HCT116 (cell line): ENCODE data around the gene GALNT2. TPM values are rescaled to one million over a fixed set of nuclear protein-coding genes. Genes with fewer than 3 reads are reported as not detected.

Source experiments
- ATAC-seq: fragments of 200-7000 bp; cut with Tn5 transposase; 2 replicates; pipeline ENCODE4 v1.9.1; 2020; ENCODE audit warnings: mild to moderate bottlenecking, moderate library complexity
- BruUV-seq: library from RNA; stranded (reverse); fragments of 400-500 nt; replicated peaks from 2 replicates; lab custom pipeline; 2021; lab: Mats Ljungman, UMichigan
- CTCF ChIA-PET: fragments of 300-600 bp; sonication (Branson Sonifier 250); formaldehyde crosslinking; loops from one replicate; lab custom pipeline; 2021; ENCODE audit warnings: antibody characterized with exemption; lab: Charles Lee
- POLR2A ChIA-PET: fragments of 300-600, 350-600 bp; sonication (Branson Sonifier 250); formaldehyde crosslinking; loops from one replicate; lab custom pipeline; 2021; ENCODE audit warnings: antibody characterized with exemption; lab: Charles Lee
- RAD21 ChIA-PET, 2 experiments: fragments of 300-600 bp; sonication (Branson Sonifier 250); formaldehyde crosslinking; loops; one replicate each; lab custom pipeline; 2023; ENCODE audit warnings: low total read pairs in 2 of 2; ENCODE audit not compliant: uncharacterized antibody in 2 of 2, unreplicated experiment in 2 of 2, low non-redundant PET in 1 of 2; lab: Charles Lee
- DNase-seq: peaks from one replicate; pipeline ENCODE4 v3.0.0-alpha.2; 2010; ENCODE audit warnings: low read depth, low spot score
- H2AFZ ChIP-seq: fragments of 200-600 bp; shearing (Covaris generic), sonication (generic); 2 replicates; pipeline ENCODE4 v1.6.1; 2017; ENCODE audit warnings: low read depth, mixed run types, mixed read lengths, antibody characterized with exemption, low read length; ENCODE audit not compliant: poor library complexity, severe bottlenecking
- H3K27ac ChIP-seq: 2 replicates; pipeline ENCODE4 v1.5.1; 2012; ENCODE audit warnings: low read depth, low read length
- H3K27me3 ChIP-seq: fragments of 200-600 bp; sonication (generic); 2 replicates; pipeline ENCODE4 v1.6.1; 2016; ENCODE audit warnings: mixed run types, low read length, mixed read lengths; ENCODE audit not compliant: insufficient read depth
- H3K36me3 ChIP-seq, 2 experiments: fragments of 200-500 bp in 1 of 2; fragments of 200-600 bp in 1 of 2; sonication (Bioruptor generic) in 1 of 2; sonication (generic) in 1 of 2; 2 replicates each; pipeline versions ENCODE4 v1.5.1 to v1.6.1; 2014 to 2016; ENCODE audit warnings: low read length in 2 of 2, inconsistent platforms in 1 of 2, mixed read lengths in 1 of 2, mixed run types in 1 of 2; ENCODE audit not compliant: insufficient read depth in 2 of 2, control insufficient read depth in 1 of 2
- H3K4me1 ChIP-seq, 2 experiments: fragments of 200-600 bp in 1 of 2; sonication (generic) in 1 of 2; 2 replicates each; pipeline versions ENCODE4 v1.5.1 to v1.6.1; 2012 to 2017; ENCODE audit warnings: low read length in 2 of 2, inconsistent platforms in 1 of 2, mild to moderate bottlenecking in 1 of 2, mixed read lengths in 1 of 2, mixed run types in 1 of 2, moderate library complexity in 1 of 2; ENCODE audit not compliant: insufficient read depth in 2 of 2, control insufficient read depth in 1 of 2
- H3K4me2 ChIP-seq: fragments of 200-600 bp; sonication (generic); 2 replicates; pipeline ENCODE4 v1.6.1; 2017; ENCODE audit warnings: mixed run types, low read length, mixed read lengths
- H3K4me3 ChIP-seq, 2 experiments: fragments of 200-600 bp in 1 of 2; sonication (generic) in 1 of 2; replicated peaks in 1 of 2; 2 replicates each; pipeline ENCODE4 v1.5.1; 2011 to 2016; ENCODE audit warnings: low read length in 2 of 2, control low read depth in 1 of 2, low read depth in 1 of 2, mild to moderate bottlenecking in 1 of 2, mixed read lengths in 1 of 2, mixed run types in 1 of 2
- H3K79me2 ChIP-seq: fragments of 200-600 bp; sonication (generic); 2 replicates; pipeline ENCODE4 v1.6.1; 2017; ENCODE audit warnings: mild to moderate bottlenecking, mixed run types, low read length, moderate library complexity, mixed read lengths; ENCODE audit not compliant: insufficient read depth
- H3K9ac ChIP-seq: fragments of 200-600 bp; sonication (generic); 2 replicates; pipeline ENCODE4 v1.6.1; 2016; ENCODE audit warnings: low read length, mixed read lengths
- H3K9me2 ChIP-seq: fragments of 200-600 bp; sonication (generic), shearing (Covaris generic); 2 replicates; pipeline ENCODE4 v1.6.1; 2017; ENCODE audit warnings: mixed run types, mild to moderate bottlenecking, moderate library complexity; ENCODE audit not compliant: insufficient read depth
- H3K9me3 ChIP-seq, 2 experiments: fragments of 200-500 bp in 1 of 2; fragments of 200-600 bp in 1 of 2; sonication (Bioruptor generic) in 1 of 2; sonication (generic) in 1 of 2; 2 replicates each; pipeline ENCODE4 v1.6.1; 2014 to 2017; ENCODE audit warnings: low read length in 2 of 2, mixed read lengths in 2 of 2, inconsistent platforms in 1 of 2, low read depth in 1 of 2, mild to moderate bottlenecking in 1 of 2, mixed run types in 1 of 2, moderate library complexity in 1 of 2; ENCODE audit not compliant: control insufficient read depth in 1 of 2, insufficient read depth in 1 of 2
- H4K20me1 ChIP-seq: fragments of 200-600 bp; sonication (generic), shearing (Covaris generic); 2 replicates; pipeline ENCODE4 v1.6.1; 2017; ENCODE audit warnings: mixed run types, mild to moderate bottlenecking, moderate library complexity; ENCODE audit not compliant: insufficient read depth
- CEBPB ChIP-seq: IDR thresholded peaks from 2 replicates; pipeline ENCODE4 v1.6.1; 2012; ENCODE audit warnings: low read depth
- EZH2 ChIP-seq: fragments of 200-600 bp; sonication (generic); IDR thresholded peaks from 2 replicates; pipeline ENCODE4 v1.6.1; 2017; ENCODE audit warnings: antibody characterized with exemption, mixed run types
- MAX ChIP-seq: IDR thresholded peaks from 2 replicates; pipeline ENCODE4 v1.6.1; 2012
- POLR2AphosphoS5 ChIP-seq: IDR thresholded peaks from 2 replicates; pipeline ENCODE4 v1.6.1; 2011; ENCODE audit warnings: mild to moderate bottlenecking, low read depth, low read length, moderate library complexity
- REST ChIP-seq: IDR thresholded peaks from 2 replicates; pipeline ENCODE4 v1.6.1; 2012; ENCODE audit warnings: low read depth
- ZBTB33 ChIP-seq: IDR thresholded peaks from 2 replicates; pipeline ENCODE4 v1.6.1; 2011; ENCODE audit warnings: mild to moderate bottlenecking, low read length, moderate library complexity; ENCODE audit not compliant: insufficient replicate concordance; ENCODE audit errors: extremely low read depth
- intact Hi-C: fragments of 100-400 bp; cut with micrococcal nuclease; formaldehyde crosslinking; loops from 2 replicates; pipeline ENCODE4 v1.10.0; 2022
- total RNA-seq: library from RNA; stranded (reverse); gene quantifications from one replicate; pipeline ENCODE4 v1.2.1, GENCODE V29; 2021; ENCODE audit not compliant: unreplicated experiment

Gene GALNT2
- total RNA-seq, 1 experiment from 2014 or later, result 40.8 TPM

GRCh38 chr1:230246551-230246950, 179.5 kb downstream of the GALNT2 start (continued):
- TF ChIP-seq ZBTB33, result no peak

GRCh38 chr1:230248016-230248888, 181.2 kb downstream of the GALNT2 start:
- ATAC-seq, result no peak
- no TSS peak for BruUV-seq
- RAD21 ChIA-PET, result interaction anchor here in 1 of 2 experiments (0.6 kb wide), 1 partner anchor 347 kb away, joined by 3 read pairs; no protein-coding TSS in a partner anchor
- intact Hi-C loops, result no loop called here
- Histone ChIP-seq H2AFZ (no peak overlapping the region), H4K20me1 (no peaks in the 10 kb centered on the region), H3K9me2 (no peaks in the 10 kb centered on the region), H3K27me3 (no peaks in the 10 kb centered on the region), H3K4me2 (no peak overlapping the region), H3K36me3 (no peaks in the 10 kb centered on the region; a peak in 1 of 4 replicates), H3K9me3 (no peaks in the 10 kb centered on the region), H3K27ac (no peak overlapping the region), H3K4me1 (no peaks in the 10 kb centered on the region)
- POLR2A ChIA-PET, result no interaction called here
- no peak for TF ChIP-seq CEBPB
- no peak for TF ChIP-seq REST
- no peak for TF ChIP-seq EZH2
- no peak for TF ChIP-seq POLR2AphosphoS5
- no peak for TF ChIP-seq MAX
- TF ChIP-seq, all 23 proteins: peak for 0
- DNase-seq, result no peak
- CTCF ChIA-PET, result no interaction called here
- Histone ChIP-seq H3K79me2 (no peaks in the 10 kb centered on the region), H3K4me3 (no peak overlapping the region), H3K9ac (no peak overlapping the region)
